Trophoblast cell (in vitro differentiated cells and primary cell): ENCODE results near the gene PHACTR1.

Experiments
- DNase-seq, 2 donors: peaks; one replicate each; pipeline ENCODE4 v3.0.0-alpha.2; 2016
- H2AFZ ChIP-seq: 2 replicates; pipeline ENCODE4 v1.6.1; 2013; ENCODE audit warnings: low read length, moderate library complexity, mild to moderate bottlenecking; ENCODE audit not compliant: insufficient read depth, poor library complexity
- H2AK5ac ChIP-seq: 2 replicates; pipeline ENCODE4 v1.6.1; 2013; ENCODE audit warnings: mild to moderate bottlenecking, low read length
- H2BK120ac ChIP-seq: 2 replicates; pipeline ENCODE4 v1.6.1; 2013; ENCODE audit warnings: low read length, mild to moderate bottlenecking, moderate library complexity; ENCODE audit not compliant: insufficient read depth, poor library complexity
- H2BK12ac ChIP-seq: 2 replicates; pipeline ENCODE4 v1.6.1; 2013; ENCODE audit warnings: mild to moderate bottlenecking, low read length, moderate library complexity
- H2BK5ac ChIP-seq: 2 replicates; pipeline ENCODE4 v1.6.1; 2013; ENCODE audit warnings: low read length, low read depth, moderate library complexity, mild to moderate bottlenecking; ENCODE audit not compliant: poor library complexity
- H3K14ac ChIP-seq: 2 replicates; pipeline ENCODE4 v1.6.1; 2013; ENCODE audit warnings: mild to moderate bottlenecking, low read length
- H3K18ac ChIP-seq: 2 replicates; pipeline ENCODE4 v1.6.1; 2013; ENCODE audit warnings: mild to moderate bottlenecking, low read length
- H3K23ac ChIP-seq: 2 replicates; pipeline ENCODE4 v1.6.1; 2013; ENCODE audit warnings: low read length
- H3K27ac ChIP-seq: 2 replicates; pipeline ENCODE4 v1.5.1; 2013; ENCODE audit warnings: low read depth, mild to moderate bottlenecking, inconsistent platforms, low read length, moderate library complexity
- H3K27me3 ChIP-seq: 2 replicates; pipeline ENCODE4 v1.6.1; 2013; ENCODE audit warnings: inconsistent platforms, mild to moderate bottlenecking, low read length, moderate library complexity; ENCODE audit not compliant: insufficient read depth
- H3K36me3 ChIP-seq, 2 experiments: 1 replicate in 1 of 2; 2 replicates in 1 of 2; pipeline ENCODE4 v1.6.1; 2013; ENCODE audit warnings: low read length in 2 of 2, mild to moderate bottlenecking in 2 of 2, moderate library complexity in 1 of 2; ENCODE audit not compliant: insufficient read depth in 2 of 2, control insufficient read depth in 1 of 2
- H3K4ac ChIP-seq: 2 replicates; pipeline ENCODE4 v1.6.1; 2013; ENCODE audit warnings: low read depth, mild to moderate bottlenecking, low read length, moderate library complexity
- H3K4me1 ChIP-seq, 2 experiments: 1 replicate in 1 of 2; 2 replicates in 1 of 2; pipeline ENCODE4 v1.6.1; 2013; ENCODE audit warnings: low read length in 2 of 2, mild to moderate bottlenecking in 2 of 2, moderate library complexity in 1 of 2; ENCODE audit not compliant: insufficient read depth in 2 of 2, control insufficient read depth in 1 of 2
- H3K4me2 ChIP-seq: 2 replicates; pipeline ENCODE4 v1.6.1; 2013; ENCODE audit warnings: inconsistent platforms, mild to moderate bottlenecking, low read length, moderate library complexity
- H3K4me3 ChIP-seq: 2 replicates; pipeline ENCODE4 v1.5.1; 2013; ENCODE audit warnings: mild to moderate bottlenecking, low read depth, low read length, inconsistent platforms
- H3K79me1 ChIP-seq: one replicate; pipeline ENCODE4 v1.6.1; 2013; ENCODE audit warnings: low read length
- H3K79me2 ChIP-seq: 2 replicates; pipeline ENCODE4 v1.6.1; 2013; ENCODE audit warnings: low read length, mild to moderate bottlenecking; ENCODE audit not compliant: control insufficient read depth, insufficient read depth, poor library complexity
- H3K9ac ChIP-seq: 2 replicates; pipeline ENCODE4 v1.6.1; 2013; ENCODE audit warnings: mild to moderate bottlenecking, low read length
- H3K9me3 ChIP-seq: 2 replicates; pipeline ENCODE4 v1.6.1; 2013; ENCODE audit warnings: low read depth, mild to moderate bottlenecking, control low read depth, inconsistent platforms, low read length; ENCODE audit not compliant: insufficient read depth
- H4K12ac ChIP-seq: 2 replicates; pipeline ENCODE4 v1.6.1; 2013; ENCODE audit warnings: low read depth, mild to moderate bottlenecking, low read length, moderate library complexity
- H4K8ac ChIP-seq: 2 replicates; pipeline ENCODE4 v1.6.1; 2013; ENCODE audit warnings: low read depth, mild to moderate bottlenecking, low read length, moderate library complexity
- H4K91ac ChIP-seq: one replicate; pipeline ENCODE4 v1.6.1; 2013; ENCODE audit warnings: low read depth, mild to moderate bottlenecking, low read length, moderate library complexity
- WGBS: extraction: QIAGEN DNeasy Blood & Tissue Kit; methylation state at CpG from one replicate; pipeline ENCODE4 v1.1.7; 2013; ENCODE audit warnings: missing lambda C conversion rate; ENCODE audit not compliant: insufficient read length, insufficient coverage; ENCODE audit errors: extremely low coverage; 5-methylcytosine and 5-hydroxymethylcytosine counted together

Gene PHACTR1

DNA sequence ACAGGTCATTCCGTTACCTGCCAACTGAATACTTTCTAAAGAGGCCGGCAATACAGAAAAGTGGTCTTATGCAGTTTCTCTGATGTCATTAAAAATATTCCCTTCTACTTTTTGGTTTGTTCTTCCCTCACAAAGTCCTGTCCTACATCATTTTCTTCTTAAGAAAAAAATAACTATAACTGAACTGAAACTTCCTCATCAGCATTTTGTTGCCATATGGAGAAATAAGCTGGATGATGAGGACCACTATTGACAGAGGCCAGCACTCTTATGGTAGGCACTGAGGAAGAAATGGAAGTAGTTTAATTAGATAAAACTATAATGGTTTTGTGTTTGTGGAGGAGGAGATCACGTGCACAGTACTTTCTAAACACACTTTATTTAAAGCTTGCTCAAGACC is 274.9 kb downstream of the PHACTR1 start:
- DNase-seq: no peak
- Histone ChIP-seq H3K4ac (no peak overlapping the region), H2BK12ac (no peak overlapping the region), H4K8ac (no peak overlapping the region), H3K9ac (no peak overlapping the region), H3K79me2 (no peaks in the 10 kb centered on the region), H3K18ac (no peak overlapping the region), H3K4me1 (no peaks in the 10 kb centered on the region), H3K9me3 (peaks cover 3% of the 10 kb centered on the region), H4K91ac (no peak overlapping the region), H3K36me3 (no peaks in the 10 kb centered on the region), H3K14ac (no peak overlapping the region), H3K27me3 (no peaks in the 10 kb centered on the region), H3K4me2 (no peak overlapping the region), H2AFZ (no peak overlapping the region), H3K27ac (no peak overlapping the region), H3K79me1 (no peaks in the 10 kb centered on the region), H2BK120ac (no peak overlapping the region), H4K12ac (no peak overlapping the region), H3K23ac (no peak overlapping the region), H3K4me3 (no peak overlapping the region), H2AK5ac (no peak overlapping the region), H2BK5ac (no peak overlapping the region)
- no CpG with 5 or more reads among the region's 3 CpGs for WGBS

DNA sequence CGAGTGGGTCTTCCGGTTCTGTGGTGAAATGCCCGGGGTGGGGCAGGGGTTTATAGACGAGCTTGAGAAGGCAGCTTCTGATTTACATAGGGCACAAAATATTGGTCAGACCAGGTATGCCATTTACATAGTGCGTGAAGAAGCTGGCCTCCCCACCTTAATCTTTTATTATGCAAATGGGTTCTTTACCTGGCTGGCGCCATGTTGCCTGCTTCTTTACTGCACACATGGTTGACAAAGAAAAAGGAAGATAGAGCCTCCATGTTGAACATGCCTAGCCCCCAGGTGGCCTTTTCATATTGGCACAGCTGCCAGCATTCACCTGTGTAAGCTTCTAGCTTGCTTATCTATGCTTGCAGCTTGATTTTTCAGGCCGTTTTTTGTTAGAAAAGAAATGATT is 276.2 kb downstream of the PHACTR1 start:
- Histone ChIP-seq H3K4me3 (no peak overlapping the region), H3K9me3 (peaks cover 3% of the 10 kb centered on the region), H3K23ac (no peak overlapping the region), H2AK5ac (no peak overlapping the region), H3K79me1 (no peaks in the 10 kb centered on the region), H3K36me3 (no peaks in the 10 kb centered on the region), H4K12ac (no peak overlapping the region), H2BK12ac (no peak overlapping the region), H2BK5ac (no peak overlapping the region), H4K91ac (no peak overlapping the region), H3K14ac (no peak overlapping the region), H3K9ac (no peak overlapping the region), H3K27me3 (no peaks in the 10 kb centered on the region), H3K18ac (no peak overlapping the region), H3K4me1 (no peaks in the 10 kb centered on the region), H2BK120ac (no peak overlapping the region), H3K4ac (no peak overlapping the region), H2AFZ (no peak overlapping the region), H3K27ac (no peak overlapping the region), H3K4me2 (no peak overlapping the region), H3K79me2 (no peaks in the 10 kb centered on the region), H4K8ac (no peak overlapping the region)
- no peak for DNase-seq
- no CpG with 5 or more reads among the region's 7 CpGs for WGBS

DNA sequence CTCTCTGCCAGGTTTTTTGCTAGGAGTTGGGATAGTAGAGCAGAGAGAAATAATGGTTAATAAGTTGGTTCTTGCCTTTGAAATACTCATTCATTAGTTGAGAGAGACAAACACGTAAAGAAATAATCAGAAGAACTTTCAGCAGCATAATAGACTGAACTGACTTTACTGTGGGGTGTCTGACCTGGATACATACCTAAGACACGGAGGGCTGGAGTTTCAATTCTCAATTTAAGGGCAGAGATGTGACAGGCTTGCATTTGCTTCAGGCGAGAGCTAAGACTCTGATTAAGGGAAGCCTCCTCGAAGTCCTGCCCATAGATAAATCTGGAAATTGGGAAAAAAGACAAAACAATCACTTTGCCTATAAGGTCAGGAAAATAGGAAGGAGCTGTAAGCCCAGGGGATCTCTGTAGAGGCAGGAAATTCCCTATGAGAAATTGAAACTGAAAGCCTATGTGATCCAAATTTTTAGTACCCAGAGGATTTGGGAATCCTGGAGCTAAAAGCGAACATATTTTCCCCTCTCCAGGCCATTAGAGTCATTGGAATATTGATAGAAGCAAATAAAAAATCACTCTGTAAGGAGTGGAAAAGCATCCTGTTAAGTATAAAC is 276.8 kb downstream of the PHACTR1 start:
- Histone ChIP-seq H3K23ac (no peak overlapping the region), H3K9ac (no peak overlapping the region), H3K9me3 (peaks cover 3% of the 10 kb centered on the region), H4K12ac (no peak overlapping the region), H3K4ac (no peak overlapping the region), H3K14ac (no peak overlapping the region), H3K36me3 (no peaks in the 10 kb centered on the region), H3K4me3 (no peak overlapping the region), H2AK5ac (no peak overlapping the region), H2BK12ac (no peak overlapping the region), H2BK5ac (no peak overlapping the region), H2BK120ac (no peak overlapping the region), H3K4me2 (no peak overlapping the region), H3K27ac (no peak overlapping the region), H2AFZ (no peak overlapping the region), H3K18ac (no peak overlapping the region), H3K79me1 (no peaks in the 10 kb centered on the region), H4K8ac (no peak overlapping the region), H3K27me3 (no peaks in the 10 kb centered on the region), H4K91ac (no peak overlapping the region), H3K4me1 (no peaks in the 10 kb centered on the region), H3K79me2 (no peaks in the 10 kb centered on the region)
- WGBS: no CpG with 5 or more reads among the region's 5 CpGs
- DNase-seq: no peak

DNA sequence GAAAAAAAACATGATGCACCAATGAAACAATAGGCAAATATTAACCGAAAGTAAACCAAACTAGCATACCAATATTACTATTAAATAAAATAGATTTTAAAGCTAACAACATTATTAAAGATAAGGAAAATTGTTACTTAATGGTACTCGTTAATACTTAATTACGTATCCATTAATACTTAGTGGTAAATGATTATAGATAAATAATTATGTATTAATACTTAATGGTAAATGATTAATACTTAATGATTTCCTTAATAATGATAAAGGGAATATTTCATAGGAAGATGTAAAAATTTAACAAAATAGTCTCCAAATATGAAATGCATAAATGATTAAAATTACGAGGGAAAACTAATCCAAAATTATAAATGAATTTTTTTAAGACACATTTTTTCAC is 278.9 kb downstream of the PHACTR1 start:
- H3K23ac ChIP-seq: no peak overlapping the region
- H3K14ac ChIP-seq: no peak overlapping the region
- no peak overlapping the region for H3K9ac ChIP-seq
- no peak overlapping the region for H3K18ac ChIP-seq
- H2AK5ac ChIP-seq: no peak overlapping the region
- no peak overlapping the region for H4K91ac ChIP-seq
- H3K79me2 ChIP-seq: no peaks in the 10 kb centered on the region
- H4K12ac ChIP-seq: no peak overlapping the region
- no peak overlapping the region for H4K8ac ChIP-seq
- H3K27me3 ChIP-seq: no peaks in the 10 kb centered on the region
- no peaks in the 10 kb centered on the region for H3K36me3 ChIP-seq
- H3K4me3 ChIP-seq: no peak overlapping the region
- H3K9me3 ChIP-seq: no peaks in the 10 kb centered on the region
- H3K4me2 ChIP-seq: no peak overlapping the region
- H3K4me1 ChIP-seq: no peaks in the 10 kb centered on the region
- no peak overlapping the region for H2BK120ac ChIP-seq
- H2BK5ac ChIP-seq: no peak overlapping the region
- H3K27ac ChIP-seq: no peak overlapping the region
- WGBS: no CpG with 5 or more reads among the region's 4 CpGs
- H3K4ac ChIP-seq: no peak overlapping the region
- no peak for DNase-seq
- no peaks in the 10 kb centered on the region for H3K79me1 ChIP-seq
- H2BK12ac ChIP-seq: no peak overlapping the region
- no peak overlapping the region for H2AFZ ChIP-seq
